Measurements from ENCODE around the gene ACSM4. TPM values are rescaled to one million over a fixed set of nuclear protein-coding genes. Genes with fewer than 3 reads are reported as not detected.
A peak's percentile ranks its signal among the peaks of the same experiment; 100 is the strongest.

The ACSM4 gene
- total and polyA plus RNA-seq, 9 of the 15 experiments (the other 6 are each of a cell fraction or from before 2014, with no cell fraction given): not detected

DNA sequence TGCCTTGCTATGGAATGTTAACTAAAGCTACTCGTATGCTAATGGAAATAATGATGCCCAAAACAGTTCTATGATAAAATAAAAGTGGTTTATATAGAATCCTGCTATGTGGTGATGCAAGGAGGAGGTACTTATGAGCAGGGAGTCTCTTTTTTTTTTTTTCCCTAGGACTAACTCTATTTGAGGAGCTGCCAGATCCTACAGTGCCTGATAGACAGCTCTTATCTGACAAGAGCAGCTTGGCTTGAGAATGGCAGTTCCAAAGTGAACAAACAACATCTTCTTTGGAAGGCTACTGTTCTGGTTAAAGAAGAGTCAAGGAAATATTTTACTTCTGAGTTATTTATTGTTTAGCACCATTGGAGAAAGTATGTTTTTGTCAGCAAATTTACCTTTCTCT, 10.2 kb upstream of the ACSM4 start (continued):
- TF ChIP-seq SIN3A (IDR thresholded peaks at IDR 0.05; ENCODE audit: borderline replicate concordance in 2 of 2, control insufficient read depth in 1 of 2, low read depth in 2 of 2, low read length in 2 of 2): no peak
- TF ChIP-seq HDAC2 (IDR thresholded peaks at IDR 0.05): peak; percentile 28; the same call in 1 of the 2 replicates
- no peak for TF ChIP-seq IRF2 (CRISPR knock-in tag; IDR thresholded peaks at IDR 0.05)
- no peak for TF ChIP-seq ZNF583 (CRISPR knock-in tag; IDR thresholded peaks at IDR 0.05)
- TF ChIP-seq POLR2H (tag; IDR thresholded peaks at IDR 0.05; ENCODE audit: low read depth): 0 out of 2 replicates have a peak, but pooled peaks have one; percentile 48
- peak; percentile 96 for TF ChIP-seq EP300 (IDR thresholded peaks at IDR 0.05; ENCODE audit: low read length)
- no peak for TF ChIP-seq ZFP91 (CRISPR knock-in tag; IDR thresholded peaks at IDR 0.05)
- TF ChIP-seq ZC3H4 (CRISPR knock-in tag; IDR thresholded peaks at IDR 0.05; ENCODE audit: borderline replicate concordance): no peak
- TF ChIP-seq FOXJ2 (tag; IDR thresholded peaks at IDR 0.05): no peak; the same call in 1 of the 2 replicates
- TF ChIP-seq, protein P1, sequence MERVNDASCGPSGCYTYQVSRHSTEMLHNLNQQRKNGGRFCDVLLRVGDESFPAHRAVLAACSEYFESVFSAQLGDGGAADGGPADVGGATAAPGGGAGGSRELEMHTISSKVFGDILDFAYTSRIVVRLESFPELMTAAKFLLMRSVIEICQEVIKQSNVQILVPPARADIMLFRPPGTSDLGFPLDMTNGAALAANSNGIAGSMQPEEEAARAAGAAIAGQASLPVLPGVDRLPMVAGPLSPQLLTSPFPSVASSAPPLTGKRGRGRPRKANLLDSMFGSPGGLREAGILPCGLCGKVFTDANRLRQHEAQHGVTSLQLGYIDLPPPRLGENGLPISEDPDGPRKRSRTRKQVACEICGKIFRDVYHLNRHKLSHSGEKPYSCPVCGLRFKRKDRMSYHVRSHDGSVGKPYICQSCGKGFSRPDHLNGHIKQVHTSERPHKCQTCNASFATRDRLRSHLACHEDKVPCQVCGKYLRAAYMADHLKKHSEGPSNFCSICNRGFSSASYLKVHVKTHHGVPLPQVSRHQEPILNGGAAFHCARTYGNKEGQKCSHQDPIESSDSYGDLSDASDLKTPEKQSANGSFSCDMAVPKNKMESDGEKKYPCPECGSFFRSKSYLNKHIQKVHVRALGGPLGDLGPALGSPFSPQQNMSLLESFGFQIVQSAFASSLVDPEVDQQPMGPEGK (CRISPR knock-in tag; IDR thresholded peaks at IDR 0.05; ENCODE audit: borderline replicate concordance): no peak
- no peak for TF ChIP-seq ZFP36 (IDR thresholded peaks at IDR 0.05; ENCODE audit: low read depth, low read length, partially characterized antibody)
- TF ChIP-seq TBL1XR1 (IDR thresholded peaks at IDR 0.05; ENCODE audit: low read length in 2 of 2): peak in 1 of 2 experiments; percentile 62; a peak in 1 of 4 replicates
- no peak for TF ChIP-seq HMGXB4 (CRISPR knock-in tag; IDR thresholded peaks at IDR 0.05)
- TF ChIP-seq DMBX1 (CRISPR knock-in tag; IDR thresholded peaks at IDR 0.05; ENCODE audit: borderline replicate concordance): peak; percentile 24; the same call in 1 of the 2 replicates
- peak; percentile 94 for TF ChIP-seq TCF3 (CRISPR knock-in tag; IDR thresholded peaks at IDR 0.05)
- TF ChIP-seq PML (IDR thresholded peaks at IDR 0.05; ENCODE audit: low read length): peak; percentile 87
- TF ChIP-seq ELK3 (CRISPR knock-in tag; IDR thresholded peaks at IDR 0.05): no peak
- TF ChIP-seq, protein P2, sequence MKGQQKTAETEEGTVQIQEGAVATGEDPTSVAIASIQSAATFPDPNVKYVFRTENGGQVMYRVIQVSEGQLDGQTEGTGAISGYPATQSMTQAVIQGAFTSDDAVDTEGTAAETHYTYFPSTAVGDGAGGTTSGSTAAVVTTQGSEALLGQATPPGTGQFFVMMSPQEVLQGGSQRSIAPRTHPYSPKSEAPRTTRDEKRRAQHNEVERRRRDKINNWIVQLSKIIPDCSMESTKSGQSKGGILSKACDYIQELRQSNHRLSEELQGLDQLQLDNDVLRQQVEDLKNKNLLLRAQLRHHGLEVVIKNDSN (CRISPR knock-in tag; IDR thresholded peaks at IDR 0.05): no peak
- TF ChIP-seq HNRNPH1 (optimal IDR thresholded peaks at IDR 0.05; ENCODE audit: low read depth, low read length): no peak
- TF ChIP-seq RCOR1 (IDR thresholded peaks at IDR 0.05; ENCODE audit: borderline replicate concordance in 1 of 2, low read depth in 2 of 2, low read length in 2 of 2): peak in 1 of 2 experiments; percentile 82; a peak in 2 of 4 replicates
